T1000 (cell line): ENCODE data around the gene CDC45.

ENCODE experiments used
- DNase-seq: peaks from one replicate; lab custom pipeline; 2025; ENCODE audit warnings: mixed read lengths; lab: John Stamatoyannopoulos, UW

CDC45 gene

GRCh38 chr22:19496324-19496630, 16.6 kb downstream of the CDC45 start:
- no peak for DNase-seq

- no peak for DNase-seq
These were observed 17.5 kb downstream of the CDC45 start for GRCh38 chr22:19497245-19497644.

- DNase-seq: no peak
These were observed 18.6 kb downstream of the CDC45 start for GRCh38 chr22:19498154-19498865.

- DNase-seq: no peak
These were observed 19.1 kb downstream of the CDC45 start for GRCh38 chr22:19498866-19499190.

GRCh38 chr22:19499236-19499879, 19.6 kb downstream of the CDC45 start:
- DNase-seq: no peak

GRCh38 chr22:19499880-19500242, 20.1 kb downstream of the CDC45 start:
- DNase-seq: no peak

GRCh38 chr22:19501897-19502447, 22.3 kb downstream of the CDC45 start:
- DNase-seq: no peak

GRCh38 chr22:19503367-19503766, 23.6 kb downstream of the CDC45 start:
- DNase-seq: no peak

- no peak for DNase-seq
These were observed 24.1 kb downstream of the CDC45 start for GRCh38 chr22:19503869-19504268.

- DNase-seq: no peak
These were observed 25.4 kb downstream of the CDC45 start for GRCh38 chr22:19504900-19505734.

GRCh38 chr22:19505735-19506126, 26.0 kb downstream of the CDC45 start:
- DNase-seq: no peak

- no peak for DNase-seq
These were observed 26.5 kb downstream of the CDC45 start for GRCh38 chr22:19506212-19506611.

- no peak for DNase-seq
These were observed 27.8 kb downstream of the CDC45 start for GRCh38 chr22:19507534-19507861.

GRCh38 chr22:19508024-19508776, 28.5 kb downstream of the CDC45 start:
- DNase-seq: no peak

GRCh38 chr22:19509191-19509590, 29.5 kb downstream of the CDC45 start:
- no peak for DNase-seq

- no peak for DNase-seq
These were observed 30.2 kb downstream of the CDC45 start for GRCh38 chr22:19509923-19510322.

GRCh38 chr22:19510919-19511341, 31.2 kb downstream of the CDC45 start:
- no peak for DNase-seq

- no peak for DNase-seq
These were observed 34.1 kb downstream of the CDC45 start for GRCh38 chr22:19513823-19514222.

GRCh38 chr22:19514831-19515565, 35.3 kb downstream of the CDC45 start:
- DNase-seq: no peak

GRCh38 chr22:19515654-19516377, 36.1 kb downstream of the CDC45 start:
- no peak for DNase-seq
